Mesenchymal stem cell (in vitro differentiated cells and primary cell): Measurements from ENCODE around the gene LENEP.

Experiments used
- DNase-seq: peaks from one replicate; pipeline ENCODE4 v3.0.0-alpha.2; 2013
- H2AFZ ChIP-seq: one replicate; pipeline ENCODE4 v1.6.1; 2013; ENCODE audit warnings: low read depth, mild to moderate bottlenecking, control low read depth, inconsistent platforms, low read length, moderate library complexity
- H2AK5ac ChIP-seq: 2 replicates; pipeline ENCODE4 v1.6.1; 2013; ENCODE audit warnings: low read length, moderate library complexity, mild to moderate bottlenecking, inconsistent platforms; ENCODE audit not compliant: severe bottlenecking
- H2BK120ac ChIP-seq: one replicate; pipeline ENCODE4 v1.6.1; 2013; ENCODE audit warnings: low read depth, mild to moderate bottlenecking, inconsistent platforms, low read length, moderate library complexity
- H2BK12ac ChIP-seq, 2 experiments: one replicate each; pipeline ENCODE4 v1.6.1; 2013; ENCODE audit warnings: inconsistent platforms in 2 of 2, low read length in 2 of 2, mild to moderate bottlenecking in 2 of 2, moderate library complexity in 2 of 2, control low read depth in 1 of 2
- H2BK15ac ChIP-seq: one replicate; pipeline ENCODE4 v1.6.1; 2013; ENCODE audit warnings: mild to moderate bottlenecking, low read depth, inconsistent platforms; ENCODE audit not compliant: poor library complexity, severe bottlenecking
- H2BK5ac ChIP-seq: 2 replicates; pipeline ENCODE4 v1.6.1; 2013; ENCODE audit warnings: low read depth, mild to moderate bottlenecking, low read length, control low read depth, inconsistent platforms; ENCODE audit not compliant: poor library complexity, severe bottlenecking
- H3K14ac ChIP-seq, 2 experiments: one replicate each; pipeline ENCODE4 v1.6.1; 2013; ENCODE audit warnings: inconsistent platforms in 2 of 2, low read length in 2 of 2, control low read depth in 1 of 2, mild to moderate bottlenecking in 1 of 2, moderate library complexity in 1 of 2
- H3K18ac ChIP-seq, 2 experiments: one replicate each; pipeline ENCODE4 v1.6.1; 2013; ENCODE audit warnings: inconsistent platforms in 2 of 2, low read length in 2 of 2, control low read depth in 1 of 2, low read depth in 1 of 2, mild to moderate bottlenecking in 1 of 2
- H3K23ac ChIP-seq, 2 experiments: one replicate each; pipeline ENCODE4 v1.6.1; 2013; ENCODE audit warnings: inconsistent platforms in 2 of 2, low read length in 2 of 2, mild to moderate bottlenecking in 2 of 2, moderate library complexity in 2 of 2, control low read depth in 1 of 2
- H3K27ac ChIP-seq: 2 replicates; pipeline ENCODE4 v1.5.1; 2013; ENCODE audit warnings: mild to moderate bottlenecking, moderate library complexity, low read length, control low read depth, inconsistent platforms; ENCODE audit not compliant: poor library complexity, severe bottlenecking
- H3K27me3 ChIP-seq, 2 experiments: 2 replicates each; pipeline versions ENCODE4 v1.6.1 to v1.7.0; 2013; ENCODE audit warnings: low read length in 2 of 2, mild to moderate bottlenecking in 2 of 2, moderate library complexity in 2 of 2, control low read depth in 1 of 2, inconsistent platforms in 1 of 2; ENCODE audit not compliant: control insufficient read depth in 1 of 2, insufficient read depth in 1 of 2
- H3K36me3 ChIP-seq, 2 experiments: 2 replicates each; pipeline versions ENCODE4 v1.6.1 to v1.7.0; 2013; ENCODE audit warnings: low read length in 2 of 2, control low read depth in 1 of 2, inconsistent platforms in 1 of 2, low read depth in 1 of 2, mild to moderate bottlenecking in 1 of 2; ENCODE audit not compliant: insufficient read depth in 2 of 2, control insufficient read depth in 1 of 2
- H3K4ac ChIP-seq, 2 experiments: one replicate each; pipeline ENCODE4 v1.6.1; 2013; ENCODE audit warnings: inconsistent platforms in 2 of 2, low read length in 2 of 2, mild to moderate bottlenecking in 2 of 2, moderate library complexity in 2 of 2, control low read depth in 1 of 2, low read depth in 1 of 2
- H3K4me1 ChIP-seq: 2 replicates; pipeline ENCODE4 v1.6.1; 2013; ENCODE audit warnings: low read depth, low read length, control low read depth; ENCODE audit not compliant: control insufficient read depth, insufficient read depth
- H3K4me2 ChIP-seq: 2 replicates; pipeline ENCODE4 v1.6.1; 2013; ENCODE audit warnings: low read length, mild to moderate bottlenecking, inconsistent platforms; ENCODE audit not compliant: poor library complexity, severe bottlenecking
- H3K4me3 ChIP-seq, 2 experiments: 2 replicates each; pipeline versions ENCODE4 v1.5.1 to v1.7.0; 2013; ENCODE audit warnings: low read length in 2 of 2, mild to moderate bottlenecking in 2 of 2, control low read depth in 1 of 2, low read depth in 1 of 2; ENCODE audit not compliant: insufficient read depth in 1 of 2
- H3K79me1 ChIP-seq: replicated peaks from 2 replicates; pipeline ENCODE4 v1.6.1; 2013; ENCODE audit warnings: mild to moderate bottlenecking, control low read depth, low read length, inconsistent platforms; ENCODE audit not compliant: poor library complexity, severe bottlenecking
- H3K9ac ChIP-seq: 2 replicates; pipeline ENCODE4 v1.7.0; 2013; ENCODE audit warnings: mild to moderate bottlenecking, low read length, moderate library complexity
- H3K9me3 ChIP-seq: 2 replicates; pipeline ENCODE4 v1.7.0; 2013; ENCODE audit warnings: mild to moderate bottlenecking, low read length; ENCODE audit not compliant: control insufficient read depth
- H4K8ac ChIP-seq: one replicate; pipeline ENCODE4 v1.6.1; 2013; ENCODE audit warnings: inconsistent platforms, mild to moderate bottlenecking, low read length, moderate library complexity
- H4K91ac ChIP-seq: one replicate; pipeline ENCODE4 v1.6.1; 2013; ENCODE audit warnings: mild to moderate bottlenecking, low read length, inconsistent platforms
- WGBS: methylation state at CpG from one replicate; pipeline ENCODE4 v1.1.7; 2013; ENCODE audit warnings: mixed read lengths; 5-methylcytosine and 5-hydroxymethylcytosine counted together

LENEP gene

DNA sequence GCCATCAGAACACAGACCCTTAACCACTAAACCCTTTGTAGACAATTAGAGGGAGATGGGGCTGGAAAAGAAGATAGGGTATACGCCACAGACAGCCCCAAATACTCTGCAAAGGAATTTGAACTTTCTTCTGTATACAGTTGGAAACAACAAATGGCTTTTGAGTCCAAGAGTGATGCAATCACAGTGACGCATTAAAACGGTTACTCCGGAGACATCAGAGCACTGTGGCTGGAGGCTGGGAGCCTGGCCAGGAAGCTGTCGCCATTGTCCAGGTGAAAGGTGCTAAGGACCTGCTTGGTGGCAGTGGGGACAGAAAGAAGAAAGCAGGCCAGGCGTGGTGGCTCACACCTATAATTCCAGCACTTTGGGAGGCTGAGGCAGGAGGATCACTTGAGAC, 6.1 kb upstream of the LENEP start:
- no peak overlapping the region for H3K4ac ChIP-seq
- 94% methylated on average over 6 of the region's 6 CpGs for WGBS

GRCh38 chr1:154988058-154988954, 5.1 kb upstream of the LENEP start:
- H3K14ac ChIP-seq = no peak overlapping the region
- no peak overlapping the region for H3K18ac ChIP-seq
- H2BK15ac ChIP-seq = no peak overlapping the region
- no peak overlapping the region for H2AFZ ChIP-seq
- H3K9me3 ChIP-seq = no peaks in the 10 kb centered on the region
- no peak overlapping the region for H3K4me2 ChIP-seq
- H3K27me3 ChIP-seq = no peaks in the 10 kb centered on the region
- no peak overlapping the region for H2BK12ac ChIP-seq
- WGBS = 94% methylated on average over 17 of the region's 17 CpGs
- H2BK120ac ChIP-seq = no peak overlapping the region
- peaks cover 45 to 48% of the 10 kb centered on the region in 2 experiments for H3K36me3 ChIP-seq
- no peak overlapping the region for H4K91ac ChIP-seq
- H4K8ac ChIP-seq = no peak overlapping the region
- peaks cover 32% of the 10 kb centered on the region for H3K79me1 ChIP-seq
- DNase-seq = no peak
- no peak overlapping the region for H3K27ac ChIP-seq
- H3K4me1 ChIP-seq = peaks cover 23% of the 10 kb centered on the region
- no peak overlapping the region for H3K9ac ChIP-seq
- H2AK5ac ChIP-seq = no peak overlapping the region
- no peak overlapping the region for H3K4me3 ChIP-seq
- no peak overlapping the region for H2BK5ac ChIP-seq
- H3K4ac ChIP-seq = no peak overlapping the region
- H3K23ac ChIP-seq = no peak overlapping the region

More for the DNA sequence above, 6.1 kb upstream of the LENEP start:
- no peak overlapping the region for H2AK5ac ChIP-seq
- no peak overlapping the region for H4K91ac ChIP-seq
- peaks cover 34% of the 10 kb centered on the region for H3K79me1 ChIP-seq
- H3K27me3 ChIP-seq = no peaks in the 10 kb centered on the region
- no peak overlapping the region for H3K4me3 ChIP-seq
- H3K36me3 ChIP-seq = peaks cover 41 to 42% of the 10 kb centered on the region in 2 experiments
- no peak overlapping the region for H3K4me2 ChIP-seq
- H2BK12ac ChIP-seq = no peak overlapping the region
- H2BK120ac ChIP-seq = no peak overlapping the region
- DNase-seq = no peak
- no peak overlapping the region for H2BK5ac ChIP-seq
- no peak overlapping the region for H3K23ac ChIP-seq
- no peak overlapping the region for H3K18ac ChIP-seq
- H3K14ac ChIP-seq = no peak overlapping the region
- H3K4me1 ChIP-seq = peaks cover 17% of the 10 kb centered on the region
- H4K8ac ChIP-seq = no peak overlapping the region
- H3K9me3 ChIP-seq = no peaks in the 10 kb centered on the region
- H3K27ac ChIP-seq = no peak overlapping the region
- no peak overlapping the region for H3K9ac ChIP-seq
- H2AFZ ChIP-seq = no peak overlapping the region
- no peak overlapping the region for H2BK15ac ChIP-seq

- Histone ChIP-seq H3K18ac (no peak overlapping the region), H3K9me3 (no peaks in the 10 kb centered on the region), H3K27ac (no peak overlapping the region), H3K14ac (no peak overlapping the region), H3K4me2 (no peak overlapping the region), H3K23ac (no peak overlapping the region), H3K27me3 (no peaks in the 10 kb centered on the region), H3K36me3 (peaks cover 45 to 52% of the 10 kb centered on the region in 2 experiments), H2BK120ac (no peak overlapping the region), H2AK5ac (no peak overlapping the region), H4K8ac (no peak overlapping the region), H3K79me1 (peaks cover 32% of the 10 kb centered on the region), H3K4me3 (no peak overlapping the region), H2AFZ (no peak overlapping the region), H3K4me1 (peaks cover 24% of the 10 kb centered on the region), H2BK5ac (no peak overlapping the region), H4K91ac (peak overlapping the region; percentile 16), H3K9ac (no peak overlapping the region), H2BK12ac (no peak overlapping the region), H2BK15ac (no peak overlapping the region), H3K4ac (no peak overlapping the region)
- no peak for DNase-seq
- 100% methylated on average over 1 of the region's 3 CpGs for WGBS
Observed at GRCh38 chr1:154989195-154989860, 4.1 kb upstream of the LENEP start.

GRCh38 chr1:154990276-154990675, 3.1 kb upstream of the LENEP start:
- no peak for DNase-seq
- Histone ChIP-seq H3K27me3 (no peaks in the 10 kb centered on the region), H3K9me3 (no peaks in the 10 kb centered on the region), H3K23ac (no peak overlapping the region), H2AFZ (no peak overlapping the region), H4K91ac (peak overlapping the region; percentile 11), H2AK5ac (no peak overlapping the region), H2BK5ac (no peak overlapping the region), H3K4me3 (no peak overlapping the region), H2BK15ac (no peak overlapping the region), H3K4me2 (no peak overlapping the region), H3K4me1 (peaks cover 22% of the 10 kb centered on the region), H3K27ac (no peak overlapping the region), H3K18ac (no peak overlapping the region), H3K14ac (no peak overlapping the region), H3K79me1 (peaks cover 31% of the 10 kb centered on the region), H3K9ac (no peak overlapping the region), H2BK12ac (no peak overlapping the region), H3K36me3 (peaks cover 45 to 52% of the 10 kb centered on the region in 2 experiments), H4K8ac (no peak overlapping the region), H3K4ac (no peak overlapping the region), H2BK120ac (no peak overlapping the region)
- 96% methylated on average over 8 of the region's 8 CpGs for WGBS
